MCF 10A (cell line): Measurements from ENCODE around the gene LPP. TPM values are rescaled to one million over a fixed set of nuclear protein-coding genes. Genes with fewer than 3 reads are reported as not detected.

Source experiments
- BruUV-seq: library from RNA; stranded (reverse); fragments of 400-500 nt; replicated peaks from 2 replicates; lab custom pipeline; 2021; lab: Mats Ljungman, UMichigan
- CTCF ChIA-PET: fragments of 300-600 bp; sonication (Branson Sonifier 250); formaldehyde crosslinking; extraction: SDS; loops from one replicate; lab custom pipeline; 2021; ENCODE audit warnings: antibody characterized with exemption, inconsistent platforms; lab: Yijun Ruan, JAX
- POLR2A ChIA-PET: fragments of 300-600, 350-650 bp; sonication (Branson Sonifier 250); formaldehyde crosslinking; extraction: SDS; loops from one replicate; lab custom pipeline; 2020; ENCODE audit warnings: antibody characterized with exemption, inconsistent platforms; lab: Yijun Ruan, JAX
- DNase-seq: peaks from one replicate; pipeline ENCODE4 v3.0.0-alpha.2; 2018; ENCODE audit not compliant: unreplicated experiment
- H3K27ac Mint-ChIP-seq: one replicate; pipeline ENCODE4 v1.8.0; 2022; ENCODE audit warnings: mild to moderate bottlenecking, low read depth, mixed read lengths; ENCODE audit not compliant: unreplicated experiment
- H3K27me3 Mint-ChIP-seq: one replicate; pipeline ENCODE4 v1.8.0; 2022; ENCODE audit warnings: mixed read lengths; ENCODE audit not compliant: insufficient read depth, unreplicated experiment
- H3K36me3 Mint-ChIP-seq: one replicate; pipeline ENCODE4 v1.8.0; 2022; ENCODE audit warnings: mild to moderate bottlenecking, moderate library complexity, mixed read lengths; ENCODE audit not compliant: insufficient read depth, unreplicated experiment
- H3K4me1 Mint-ChIP-seq: one replicate; pipeline ENCODE4 v1.8.0; 2022; ENCODE audit warnings: mixed read lengths; ENCODE audit not compliant: insufficient read depth, unreplicated experiment
- H3K4me3 Mint-ChIP-seq: one replicate; pipeline ENCODE4 v1.8.0; 2022; ENCODE audit warnings: mild to moderate bottlenecking, moderate library complexity, mixed read lengths; ENCODE audit not compliant: unreplicated experiment
- H3K9me3 Mint-ChIP-seq: one replicate; pipeline ENCODE4 v1.8.0; 2022; ENCODE audit warnings: mixed read lengths; ENCODE audit not compliant: unreplicated experiment
- CTCF ChIP-seq: fragments of 200-600 bp; IDR thresholded peaks from one replicate; pipeline ENCODE4 v1.8.0; 2022; ENCODE audit warnings: antibody characterized with exemption, mild to moderate bottlenecking; ENCODE audit not compliant: unreplicated experiment
- intact Hi-C: fragments of 100-400 bp; cut with micrococcal nuclease; formaldehyde crosslinking; loops from 2 replicates; pipeline ENCODE4 v1.14.1; 2022
- total RNA-seq: library from RNA; stranded (reverse); gene quantifications from 2 replicates; pipeline ENCODE4 v1.2.3, GENCODE V29; 2022

The LPP gene
- total RNA-seq, 1 experiment from 2014 or later: 117 TPM

DNA sequence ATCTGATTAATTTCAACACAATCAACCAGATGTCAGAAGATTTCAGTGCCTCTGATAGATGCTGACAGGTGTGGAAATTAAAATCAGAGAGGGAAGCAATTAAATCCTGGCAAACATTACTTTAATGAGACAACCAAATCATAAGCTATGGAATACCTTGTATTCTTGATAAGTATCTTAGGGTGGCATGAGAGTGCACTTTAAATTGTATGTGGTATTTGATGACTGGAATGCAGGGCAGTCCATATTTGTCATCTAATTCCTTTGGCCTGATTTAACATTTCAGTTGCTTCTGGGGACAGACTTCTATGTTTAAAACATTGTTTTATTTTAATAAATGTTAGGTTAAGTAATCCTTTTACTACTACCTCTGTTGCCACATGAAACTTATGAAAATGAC, 184.1 kb downstream of the LPP start:
- Mint-ChIP-seq H3K4me1 (no peaks in the 10 kb centered on the region), H3K27me3 (no peaks in the 10 kb centered on the region), H3K27ac (no peak overlapping the region), H3K36me3 (peaks cover 9% of the 10 kb centered on the region), H3K4me3 (no peak overlapping the region), H3K9me3 (no peaks in the 10 kb centered on the region)
- BruUV-seq: no TSS peak
- POLR2A ChIA-PET: no interaction called here
- intact Hi-C loops: no loop called here
- TF ChIP-seq CTCF: no peak
- no peak for DNase-seq
- CTCF ChIA-PET: interaction anchor here (0.7 kb wide), 2 partner anchors 575 to 617 kb away, joined by 3 read pairs; no protein-coding TSS in a partner anchor

DNA sequence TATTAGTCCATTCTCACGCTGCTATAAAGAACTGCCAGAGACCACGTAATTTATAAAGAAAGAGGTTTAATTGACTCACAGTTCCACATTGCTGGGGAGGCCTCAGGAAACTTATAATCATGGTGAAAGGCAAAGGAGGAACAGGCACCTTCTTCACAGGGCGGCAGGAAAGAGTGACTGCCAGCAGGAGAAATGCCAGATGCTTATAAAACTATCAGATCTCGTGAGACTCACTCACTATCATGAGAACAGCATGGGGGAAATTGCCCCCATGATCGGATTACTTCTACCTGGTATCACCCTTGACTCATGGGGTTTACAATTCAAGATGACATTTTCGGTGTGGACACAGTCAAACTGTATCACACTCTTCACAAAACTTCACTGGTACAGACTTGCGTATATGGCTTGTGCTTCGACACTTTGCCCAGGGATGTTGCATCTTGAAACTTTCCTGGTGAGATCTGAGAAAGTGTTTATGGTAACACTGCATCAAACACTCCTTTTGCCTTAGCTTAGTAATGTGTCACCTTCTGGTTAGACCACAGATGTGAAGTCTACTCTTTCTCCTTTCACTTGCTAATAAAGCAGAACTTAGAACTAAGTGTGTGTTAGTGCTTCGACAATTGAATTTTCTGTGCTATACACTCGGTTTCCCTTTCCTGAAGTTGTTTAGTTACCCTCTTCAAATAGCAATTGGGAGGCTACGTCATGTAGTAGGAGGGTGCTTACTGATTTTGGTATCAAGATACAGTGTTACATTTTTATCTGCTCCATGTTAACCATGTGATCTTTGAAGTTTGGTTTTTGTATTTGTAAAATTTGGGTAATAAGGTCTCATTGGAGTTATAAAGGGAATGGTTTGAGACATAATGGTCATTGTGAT, 185.7 kb downstream of the LPP start:
- CTCF ChIA-PET: no interaction called here
- intact Hi-C loops: no loop called here
- BruUV-seq: no TSS peak
- POLR2A ChIA-PET: interaction anchor here (0.7 kb wide), 1 partner anchor 76 kb away, joined by 4 read pairs; no protein-coding TSS in a partner anchor
- peaks cover 15% of the 10 kb centered on the region for H3K36me3 Mint-ChIP-seq
- H3K4me3 Mint-ChIP-seq: no peak overlapping the region
- no peaks in the 10 kb centered on the region for H3K4me1 Mint-ChIP-seq
- DNase-seq: no peak
- TF ChIP-seq CTCF: no peak
- H3K27ac Mint-ChIP-seq: no peak overlapping the region
- no peaks in the 10 kb centered on the region for H3K9me3 Mint-ChIP-seq
- no peaks in the 10 kb centered on the region for H3K27me3 Mint-ChIP-seq

DNA sequence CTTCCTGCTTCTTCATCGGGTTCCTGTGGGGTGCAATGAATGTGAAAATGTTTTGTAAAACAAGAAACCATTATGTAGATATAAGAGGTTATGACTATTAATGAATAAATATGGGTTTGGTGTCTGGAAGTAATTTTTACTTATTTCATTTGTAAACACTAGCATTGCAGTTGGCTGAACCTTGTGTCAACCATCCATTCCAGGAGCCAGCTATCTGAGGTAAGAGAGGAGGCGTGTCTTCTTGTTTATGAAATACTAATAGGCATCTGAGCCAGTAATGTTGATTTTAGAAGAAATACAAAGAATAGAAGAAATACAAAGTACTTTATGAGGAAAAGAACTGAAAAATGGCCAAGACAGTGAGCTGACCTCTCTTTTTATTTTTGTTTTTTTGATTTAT, 187.5 kb downstream of the LPP start:
- POLR2A ChIA-PET: interaction anchor here (0.7 kb wide), 1 partner anchor 69 kb away, joined by 3 read pairs; no protein-coding TSS in a partner anchor
- peaks cover 15% of the 10 kb centered on the region for H3K36me3 Mint-ChIP-seq
- no TSS peak for BruUV-seq

More for the DNA sequence above, 187.5 kb downstream of the LPP start:
- H3K27me3 Mint-ChIP-seq: no peaks in the 10 kb centered on the region
- H3K9me3 Mint-ChIP-seq: no peaks in the 10 kb centered on the region
- no peak for TF ChIP-seq CTCF
- H3K4me3 Mint-ChIP-seq: no peak overlapping the region
- CTCF ChIA-PET: interaction anchor here (0.9 kb wide), 1 partner anchor 14 kb away, joined by 3 read pairs; no protein-coding TSS in a partner anchor
- no peak overlapping the region for H3K27ac Mint-ChIP-seq
- no peak for DNase-seq
- H3K4me1 Mint-ChIP-seq: no peaks in the 10 kb centered on the region
- intact Hi-C loops: no loop called here
